HCT116 (cell line): Measurements from ENCODE around the gene MYO5C. TPM values are rescaled to one million over a fixed set of nuclear protein-coding genes. Genes with fewer than 3 reads are reported as not detected.

ENCODE experiments used
- ATAC-seq: fragments of 200-7000 bp; cut with Tn5 transposase; 2 replicates; pipeline ENCODE4 v1.9.1; 2020; ENCODE audit warnings: mild to moderate bottlenecking, moderate library complexity
- BruUV-seq: library from RNA; stranded (reverse); fragments of 400-500 nt; replicated peaks from 2 replicates; lab custom pipeline; 2021; lab: Mats Ljungman, UMichigan
- CTCF ChIA-PET: fragments of 300-600 bp; sonication (Branson Sonifier 250); formaldehyde crosslinking; loops from one replicate; lab custom pipeline; 2021; ENCODE audit warnings: antibody characterized with exemption; lab: Charles Lee
- POLR2A ChIA-PET: fragments of 300-600, 350-600 bp; sonication (Branson Sonifier 250); formaldehyde crosslinking; loops from one replicate; lab custom pipeline; 2021; ENCODE audit warnings: antibody characterized with exemption; lab: Charles Lee
- RAD21 ChIA-PET, 2 experiments: fragments of 300-600 bp; sonication (Branson Sonifier 250); formaldehyde crosslinking; loops; one replicate each; lab custom pipeline; 2023; ENCODE audit warnings: low total read pairs in 2 of 2; ENCODE audit not compliant: uncharacterized antibody in 2 of 2, unreplicated experiment in 2 of 2, low non-redundant PET in 1 of 2; lab: Charles Lee
- DNase-seq: peaks from one replicate; pipeline ENCODE4 v3.0.0-alpha.2; 2010; ENCODE audit warnings: low read depth, low spot score
- H2AFZ ChIP-seq: fragments of 200-600 bp; shearing (Covaris generic), sonication (generic); 2 replicates; pipeline ENCODE4 v1.6.1; 2017; ENCODE audit warnings: low read depth, mixed run types, mixed read lengths, antibody characterized with exemption, low read length; ENCODE audit not compliant: poor library complexity, severe bottlenecking
- H3K27ac ChIP-seq: 2 replicates; pipeline ENCODE4 v1.5.1; 2012; ENCODE audit warnings: low read depth, low read length
- H3K27me3 ChIP-seq: fragments of 200-600 bp; sonication (generic); 2 replicates; pipeline ENCODE4 v1.6.1; 2016; ENCODE audit warnings: mixed run types, low read length, mixed read lengths; ENCODE audit not compliant: insufficient read depth
- H3K36me3 ChIP-seq, 2 experiments: fragments of 200-500 bp in 1 of 2; fragments of 200-600 bp in 1 of 2; sonication (Bioruptor generic) in 1 of 2; sonication (generic) in 1 of 2; 2 replicates each; pipeline versions ENCODE4 v1.5.1 to v1.6.1; 2014 to 2016; ENCODE audit warnings: low read length in 2 of 2, inconsistent platforms in 1 of 2, mixed read lengths in 1 of 2, mixed run types in 1 of 2; ENCODE audit not compliant: insufficient read depth in 2 of 2, control insufficient read depth in 1 of 2
- H3K4me1 ChIP-seq, 2 experiments: fragments of 200-600 bp in 1 of 2; sonication (generic) in 1 of 2; 2 replicates each; pipeline versions ENCODE4 v1.5.1 to v1.6.1; 2012 to 2017; ENCODE audit warnings: low read length in 2 of 2, inconsistent platforms in 1 of 2, mild to moderate bottlenecking in 1 of 2, mixed read lengths in 1 of 2, mixed run types in 1 of 2, moderate library complexity in 1 of 2; ENCODE audit not compliant: insufficient read depth in 2 of 2, control insufficient read depth in 1 of 2
- H3K4me2 ChIP-seq: fragments of 200-600 bp; sonication (generic); 2 replicates; pipeline ENCODE4 v1.6.1; 2017; ENCODE audit warnings: mixed run types, low read length, mixed read lengths
- H3K4me3 ChIP-seq, 2 experiments: fragments of 200-600 bp in 1 of 2; sonication (generic) in 1 of 2; replicated peaks in 1 of 2; 2 replicates each; pipeline ENCODE4 v1.5.1; 2011 to 2016; ENCODE audit warnings: low read length in 2 of 2, control low read depth in 1 of 2, low read depth in 1 of 2, mild to moderate bottlenecking in 1 of 2, mixed read lengths in 1 of 2, mixed run types in 1 of 2
- H3K79me2 ChIP-seq: fragments of 200-600 bp; sonication (generic); 2 replicates; pipeline ENCODE4 v1.6.1; 2017; ENCODE audit warnings: mild to moderate bottlenecking, mixed run types, low read length, moderate library complexity, mixed read lengths; ENCODE audit not compliant: insufficient read depth
- H3K9ac ChIP-seq: fragments of 200-600 bp; sonication (generic); 2 replicates; pipeline ENCODE4 v1.6.1; 2016; ENCODE audit warnings: low read length, mixed read lengths
- H3K9me2 ChIP-seq: fragments of 200-600 bp; sonication (generic), shearing (Covaris generic); 2 replicates; pipeline ENCODE4 v1.6.1; 2017; ENCODE audit warnings: mixed run types, mild to moderate bottlenecking, moderate library complexity; ENCODE audit not compliant: insufficient read depth
- H3K9me3 ChIP-seq, 2 experiments: fragments of 200-500 bp in 1 of 2; fragments of 200-600 bp in 1 of 2; sonication (Bioruptor generic) in 1 of 2; sonication (generic) in 1 of 2; 2 replicates each; pipeline ENCODE4 v1.6.1; 2014 to 2017; ENCODE audit warnings: low read length in 2 of 2, mixed read lengths in 2 of 2, inconsistent platforms in 1 of 2, low read depth in 1 of 2, mild to moderate bottlenecking in 1 of 2, mixed run types in 1 of 2, moderate library complexity in 1 of 2; ENCODE audit not compliant: control insufficient read depth in 1 of 2, insufficient read depth in 1 of 2
- H4K20me1 ChIP-seq: fragments of 200-600 bp; sonication (generic), shearing (Covaris generic); 2 replicates; pipeline ENCODE4 v1.6.1; 2017; ENCODE audit warnings: mixed run types, mild to moderate bottlenecking, moderate library complexity; ENCODE audit not compliant: insufficient read depth
- CBX3 ChIP-seq: IDR thresholded peaks from 2 replicates; pipeline ENCODE4 v1.6.1; 2012; ENCODE audit warnings: low read depth
- CEBPB ChIP-seq: IDR thresholded peaks from 2 replicates; pipeline ENCODE4 v1.6.1; 2012; ENCODE audit warnings: low read depth
- ELF1 ChIP-seq: IDR thresholded peaks from 2 replicates; pipeline ENCODE4 v1.6.1; 2012; ENCODE audit warnings: low read depth, borderline replicate concordance
- EZH2 ChIP-seq: fragments of 200-600 bp; sonication (generic); IDR thresholded peaks from 2 replicates; pipeline ENCODE4 v1.6.1; 2017; ENCODE audit warnings: antibody characterized with exemption, mixed run types
- EZH2phosphoT487 ChIP-seq: fragments of 200-600 bp; IDR thresholded peaks from 2 replicates; pipeline ENCODE4 v1.6.1; 2018; ENCODE audit warnings: antibody characterized with exemption, borderline replicate concordance
- JUND ChIP-seq: IDR thresholded peaks from 2 replicates; pipeline ENCODE4 v1.6.1; 2012
- POLR2A ChIP-seq: IDR thresholded peaks from 2 replicates; pipeline ENCODE4 v1.7.0; 2011; ENCODE audit warnings: borderline replicate concordance; ENCODE audit not compliant: insufficient read depth, insufficient read length; ENCODE audit errors: extremely low read depth
- RAD21 ChIP-seq: IDR thresholded peaks from 2 replicates; pipeline ENCODE4 v1.6.1; 2012; ENCODE audit warnings: low read depth, mild to moderate bottlenecking
- SIN3A ChIP-seq: IDR thresholded peaks from 2 replicates; pipeline ENCODE4 v1.6.1; 2012; ENCODE audit warnings: low read depth
- SP1 ChIP-seq: IDR thresholded peaks from 2 replicates; pipeline ENCODE4 v1.6.1; 2012; ENCODE audit warnings: low read depth
- SRF ChIP-seq: IDR thresholded peaks from 2 replicates; pipeline ENCODE4 v1.6.1; 2012; ENCODE audit warnings: low read depth
- TCF7L2 ChIP-seq: IDR thresholded peaks from 2 replicates; pipeline ENCODE4 v1.7.0; 2011; ENCODE audit warnings: borderline replicate concordance, inconsistent platforms; ENCODE audit not compliant: insufficient read depth, insufficient read length; ENCODE audit errors: extremely low read depth
- YY1 ChIP-seq: IDR thresholded peaks from 2 replicates; pipeline ENCODE4 v1.6.1; 2011; ENCODE audit warnings: low read length, low read depth, moderate library complexity, mild to moderate bottlenecking; ENCODE audit not compliant: insufficient replicate concordance; ENCODE audit errors: extremely low read depth
- ZFX ChIP-seq: fragments of 450-650 bp; IDR thresholded peaks from 2 replicates; pipeline ENCODE4 v1.6.1; 2017
- ZNF274 ChIP-seq: fragments of 200-500 bp; sonication (Bioruptor generic); IDR thresholded peaks from 2 replicates; pipeline ENCODE4 v1.6.1; 2014; ENCODE audit warnings: mild to moderate bottlenecking, low read depth, low read length, inconsistent platforms
- intact Hi-C: fragments of 100-400 bp; cut with micrococcal nuclease; formaldehyde crosslinking; loops from 2 replicates; pipeline ENCODE4 v1.10.0; 2022
- total RNA-seq: library from RNA; stranded (reverse); gene quantifications from one replicate; pipeline ENCODE4 v1.2.1, GENCODE V29; 2021; ENCODE audit not compliant: unreplicated experiment
- TF ChIP-seq, protein P1 (sequence below): IDR thresholded peaks from 2 replicates; pipeline ENCODE4 v1.6.1; 2011; ENCODE audit warnings: mild to moderate bottlenecking, low read length, moderate library complexity; ENCODE audit not compliant: insufficient replicate concordance; ENCODE audit errors: extremely low read depth
- TF ChIP-seq, protein P2 (sequence below), 3 experiments: fragments of 200-600 bp in 1 of 3; sonication (generic) in 1 of 3; IDR thresholded peaks in 2 of 3; conservative IDR thresholded peaks in 1 of 3; 2 replicates each; pipeline ENCODE4 v1.5.1; 2012 to 2017; ENCODE audit warnings: low read depth in 2 of 3, low read length in 2 of 3, antibody characterized with exemption in 1 of 3, borderline replicate concordance in 1 of 3, control low read depth in 1 of 3, mild to moderate bottlenecking in 1 of 3, mixed read lengths in 1 of 3, mixed run types in 1 of 3, moderate library complexity in 1 of 3; ENCODE audit not compliant: insufficient read depth in 1 of 3
- TF ChIP-seq, protein P3 (sequence below): IDR thresholded peaks from 2 replicates; pipeline ENCODE4 v1.6.1; 2012; ENCODE audit warnings: low read depth
- TF ChIP-seq, protein P4 (sequence below): IDR thresholded peaks from 2 replicates; pipeline ENCODE4 v1.6.1; 2012
- TF ChIP-seq, protein P5 (sequence below): IDR thresholded peaks from 2 replicates; pipeline ENCODE4 v1.6.1; 2012

The MYO5C gene
- total RNA-seq, 1 experiment from 2014 or later, result 34.0 TPM

DNA sequence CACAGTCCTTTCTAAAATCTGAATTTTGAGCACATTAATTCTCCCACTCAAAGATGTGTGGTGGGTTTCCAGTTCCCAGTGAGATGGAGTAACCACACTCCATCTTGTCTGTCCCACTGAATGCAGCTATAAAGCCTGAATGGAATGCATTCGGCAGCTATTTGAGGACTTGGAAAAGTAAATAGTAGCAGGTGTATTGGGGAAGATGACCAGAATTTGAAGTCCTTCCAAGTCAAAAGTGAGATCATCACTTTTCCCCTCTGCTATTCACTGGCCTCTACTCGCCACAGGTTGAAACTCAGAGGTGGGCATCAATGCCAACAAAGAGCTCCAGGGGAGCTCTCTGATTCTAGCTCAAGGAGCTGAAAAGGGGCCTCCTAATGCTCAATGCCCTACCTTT lies 96.3 kb downstream of the MYO5C start:
- Histone ChIP-seq H3K9ac (no peak overlapping the region), H3K27me3 (no peaks in the 10 kb centered on the region), H3K4me1 (no peaks in the 10 kb centered on the region), H3K4me2 (no peak overlapping the region), H3K4me3 (no peak overlapping the region), H3K27ac (no peak overlapping the region), H2AFZ (no peak overlapping the region)
- intact Hi-C loops, result no loop called here
- CTCF ChIA-PET, result interaction anchor here (1.6 to 2.8 kb wide), 2 partner anchors 9 to 18 kb away, joined by 3 to 13 read pairs; no protein-coding TSS in a partner anchor
- no peak for ATAC-seq
- POLR2A ChIA-PET, result no interaction called here
- no TSS peak for BruUV-seq
- TF ChIP-seq, protein P1, sequence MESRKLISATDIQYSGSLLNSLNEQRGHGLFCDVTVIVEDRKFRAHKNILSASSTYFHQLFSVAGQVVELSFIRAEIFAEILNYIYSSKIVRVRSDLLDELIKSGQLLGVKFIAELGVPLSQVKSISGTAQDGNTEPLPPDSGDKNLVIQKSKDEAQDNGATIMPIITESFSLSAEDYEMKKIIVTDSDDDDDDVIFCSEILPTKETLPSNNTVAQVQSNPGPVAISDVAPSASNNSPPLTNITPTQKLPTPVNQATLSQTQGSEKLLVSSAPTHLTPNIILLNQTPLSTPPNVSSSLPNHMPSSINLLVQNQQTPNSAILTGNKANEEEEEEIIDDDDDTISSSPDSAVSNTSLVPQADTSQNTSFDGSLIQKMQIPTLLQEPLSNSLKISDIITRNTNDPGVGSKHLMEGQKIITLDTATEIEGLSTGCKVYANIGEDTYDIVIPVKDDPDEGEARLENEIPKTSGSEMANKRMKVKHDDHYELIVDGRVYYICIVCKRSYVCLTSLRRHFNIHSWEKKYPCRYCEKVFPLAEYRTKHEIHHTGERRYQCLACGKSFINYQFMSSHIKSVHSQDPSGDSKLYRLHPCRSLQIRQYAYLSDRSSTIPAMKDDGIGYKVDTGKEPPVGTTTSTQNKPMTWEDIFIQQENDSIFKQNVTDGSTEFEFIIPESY, result no peak
- TF ChIP-seq ZFX (no peak), JUND (no peak), RAD21 (no peak), CEBPB (no peak), SRF (no peak), ELF1 (no peak), ZNF274 (no peak), EZH2phosphoT487 (no peak), TCF7L2 (no peak), YY1 (no peak), SIN3A (no peak), POLR2A (no peak), CBX3 (no peak), EZH2 (no peak), SP1 (no peak)
- TF ChIP-seq, protein P2, sequence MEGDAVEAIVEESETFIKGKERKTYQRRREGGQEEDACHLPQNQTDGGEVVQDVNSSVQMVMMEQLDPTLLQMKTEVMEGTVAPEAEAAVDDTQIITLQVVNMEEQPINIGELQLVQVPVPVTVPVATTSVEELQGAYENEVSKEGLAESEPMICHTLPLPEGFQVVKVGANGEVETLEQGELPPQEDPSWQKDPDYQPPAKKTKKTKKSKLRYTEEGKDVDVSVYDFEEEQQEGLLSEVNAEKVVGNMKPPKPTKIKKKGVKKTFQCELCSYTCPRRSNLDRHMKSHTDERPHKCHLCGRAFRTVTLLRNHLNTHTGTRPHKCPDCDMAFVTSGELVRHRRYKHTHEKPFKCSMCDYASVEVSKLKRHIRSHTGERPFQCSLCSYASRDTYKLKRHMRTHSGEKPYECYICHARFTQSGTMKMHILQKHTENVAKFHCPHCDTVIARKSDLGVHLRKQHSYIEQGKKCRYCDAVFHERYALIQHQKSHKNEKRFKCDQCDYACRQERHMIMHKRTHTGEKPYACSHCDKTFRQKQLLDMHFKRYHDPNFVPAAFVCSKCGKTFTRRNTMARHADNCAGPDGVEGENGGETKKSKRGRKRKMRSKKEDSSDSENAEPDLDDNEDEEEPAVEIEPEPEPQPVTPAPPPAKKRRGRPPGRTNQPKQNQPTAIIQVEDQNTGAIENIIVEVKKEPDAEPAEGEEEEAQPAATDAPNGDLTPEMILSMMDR (IDR thresholded peaks at IDR 0.05 in 2 of 3, conservative IDR thresholded peaks at IDR 0.05 in 1 of 3; ENCODE audit: borderline replicate concordance in 1 of 3, insufficient read depth in 1 of 3, low read depth in 2 of 3, low read length in 2 of 3), result no peak
- TF ChIP-seq, protein P3, sequence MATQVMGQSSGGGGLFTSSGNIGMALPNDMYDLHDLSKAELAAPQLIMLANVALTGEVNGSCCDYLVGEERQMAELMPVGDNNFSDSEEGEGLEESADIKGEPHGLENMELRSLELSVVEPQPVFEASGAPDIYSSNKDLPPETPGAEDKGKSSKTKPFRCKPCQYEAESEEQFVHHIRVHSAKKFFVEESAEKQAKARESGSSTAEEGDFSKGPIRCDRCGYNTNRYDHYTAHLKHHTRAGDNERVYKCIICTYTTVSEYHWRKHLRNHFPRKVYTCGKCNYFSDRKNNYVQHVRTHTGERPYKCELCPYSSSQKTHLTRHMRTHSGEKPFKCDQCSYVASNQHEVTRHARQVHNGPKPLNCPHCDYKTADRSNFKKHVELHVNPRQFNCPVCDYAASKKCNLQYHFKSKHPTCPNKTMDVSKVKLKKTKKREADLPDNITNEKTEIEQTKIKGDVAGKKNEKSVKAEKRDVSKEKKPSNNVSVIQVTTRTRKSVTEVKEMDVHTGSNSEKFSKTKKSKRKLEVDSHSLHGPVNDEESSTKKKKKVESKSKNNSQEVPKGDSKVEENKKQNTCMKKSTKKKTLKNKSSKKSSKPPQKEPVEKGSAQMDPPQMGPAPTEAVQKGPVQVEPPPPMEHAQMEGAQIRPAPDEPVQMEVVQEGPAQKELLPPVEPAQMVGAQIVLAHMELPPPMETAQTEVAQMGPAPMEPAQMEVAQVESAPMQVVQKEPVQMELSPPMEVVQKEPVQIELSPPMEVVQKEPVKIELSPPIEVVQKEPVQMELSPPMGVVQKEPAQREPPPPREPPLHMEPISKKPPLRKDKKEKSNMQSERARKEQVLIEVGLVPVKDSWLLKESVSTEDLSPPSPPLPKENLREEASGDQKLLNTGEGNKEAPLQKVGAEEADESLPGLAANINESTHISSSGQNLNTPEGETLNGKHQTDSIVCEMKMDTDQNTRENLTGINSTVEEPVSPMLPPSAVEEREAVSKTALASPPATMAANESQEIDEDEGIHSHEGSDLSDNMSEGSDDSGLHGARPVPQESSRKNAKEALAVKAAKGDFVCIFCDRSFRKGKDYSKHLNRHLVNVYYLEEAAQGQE, result no peak
- TF ChIP-seq, protein P4, sequence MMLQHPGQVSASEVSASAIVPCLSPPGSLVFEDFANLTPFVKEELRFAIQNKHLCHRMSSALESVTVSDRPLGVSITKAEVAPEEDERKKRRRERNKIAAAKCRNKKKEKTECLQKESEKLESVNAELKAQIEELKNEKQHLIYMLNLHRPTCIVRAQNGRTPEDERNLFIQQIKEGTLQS, result no peak
- TF ChIP-seq, protein P5, sequence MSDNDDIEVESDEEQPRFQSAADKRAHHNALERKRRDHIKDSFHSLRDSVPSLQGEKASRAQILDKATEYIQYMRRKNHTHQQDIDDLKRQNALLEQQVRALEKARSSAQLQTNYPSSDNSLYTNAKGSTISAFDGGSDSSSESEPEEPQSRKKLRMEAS, result no peak
- TF ChIP-seq, all 23 proteins: peak for 0
- no peak for DNase-seq
- Histone ChIP-seq H3K9me3 (no peaks in the 10 kb centered on the region), H4K20me1 (no peaks in the 10 kb centered on the region), H3K9me2 (no peaks in the 10 kb centered on the region), H3K79me2 (no peaks in the 10 kb centered on the region), H3K36me3 (peaks cover 10 to 13% of the 10 kb centered on the region in 2 experiments; a peak in 3 of 4 replicates)
- RAD21 ChIA-PET, result no interaction called here
